AG09309 (cell line): ENCODE measurements around the gene ATP2A3.

ENCODE experiments used
- DNase-seq: peaks from one replicate; pipeline ENCODE4 v3.0.0-alpha.2; 2010; ENCODE audit warnings: low read depth
- H3K4me3 ChIP-seq: 2 replicates; pipeline ENCODE4 v1.5.1; 2011; ENCODE audit warnings: mild to moderate bottlenecking, low read depth, low read length, moderate library complexity; ENCODE audit not compliant: control insufficient read depth
- TF ChIP-seq, protein P1 (sequence below): IDR thresholded peaks from 2 replicates; pipeline ENCODE4 v1.5.1; 2011; ENCODE audit warnings: mild to moderate bottlenecking, low read depth, low read length, inconsistent platforms; ENCODE audit not compliant: insufficient read depth, control insufficient read depth; ENCODE audit errors: missing control alignments

Gene ATP2A3

DNA sequence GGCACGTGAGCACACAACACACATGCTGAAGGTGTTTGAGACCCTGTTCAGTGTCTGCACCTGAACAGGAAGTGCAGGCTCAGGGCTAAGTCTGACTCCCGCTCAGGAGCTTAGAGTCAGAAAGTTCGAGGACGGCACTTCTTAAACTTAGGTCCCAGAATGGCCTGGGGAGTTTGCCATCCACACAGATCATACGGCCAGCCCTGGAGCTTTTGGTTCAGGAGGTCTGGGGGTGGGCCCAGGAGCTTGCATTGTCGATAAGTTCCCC lies 67.3 kb downstream of the ATP2A3 start:
- no peak for DNase-seq
- TF ChIP-seq, protein P1, sequence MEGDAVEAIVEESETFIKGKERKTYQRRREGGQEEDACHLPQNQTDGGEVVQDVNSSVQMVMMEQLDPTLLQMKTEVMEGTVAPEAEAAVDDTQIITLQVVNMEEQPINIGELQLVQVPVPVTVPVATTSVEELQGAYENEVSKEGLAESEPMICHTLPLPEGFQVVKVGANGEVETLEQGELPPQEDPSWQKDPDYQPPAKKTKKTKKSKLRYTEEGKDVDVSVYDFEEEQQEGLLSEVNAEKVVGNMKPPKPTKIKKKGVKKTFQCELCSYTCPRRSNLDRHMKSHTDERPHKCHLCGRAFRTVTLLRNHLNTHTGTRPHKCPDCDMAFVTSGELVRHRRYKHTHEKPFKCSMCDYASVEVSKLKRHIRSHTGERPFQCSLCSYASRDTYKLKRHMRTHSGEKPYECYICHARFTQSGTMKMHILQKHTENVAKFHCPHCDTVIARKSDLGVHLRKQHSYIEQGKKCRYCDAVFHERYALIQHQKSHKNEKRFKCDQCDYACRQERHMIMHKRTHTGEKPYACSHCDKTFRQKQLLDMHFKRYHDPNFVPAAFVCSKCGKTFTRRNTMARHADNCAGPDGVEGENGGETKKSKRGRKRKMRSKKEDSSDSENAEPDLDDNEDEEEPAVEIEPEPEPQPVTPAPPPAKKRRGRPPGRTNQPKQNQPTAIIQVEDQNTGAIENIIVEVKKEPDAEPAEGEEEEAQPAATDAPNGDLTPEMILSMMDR = no peak
- H3K4me3 ChIP-seq = no peak overlapping the region

DNA sequence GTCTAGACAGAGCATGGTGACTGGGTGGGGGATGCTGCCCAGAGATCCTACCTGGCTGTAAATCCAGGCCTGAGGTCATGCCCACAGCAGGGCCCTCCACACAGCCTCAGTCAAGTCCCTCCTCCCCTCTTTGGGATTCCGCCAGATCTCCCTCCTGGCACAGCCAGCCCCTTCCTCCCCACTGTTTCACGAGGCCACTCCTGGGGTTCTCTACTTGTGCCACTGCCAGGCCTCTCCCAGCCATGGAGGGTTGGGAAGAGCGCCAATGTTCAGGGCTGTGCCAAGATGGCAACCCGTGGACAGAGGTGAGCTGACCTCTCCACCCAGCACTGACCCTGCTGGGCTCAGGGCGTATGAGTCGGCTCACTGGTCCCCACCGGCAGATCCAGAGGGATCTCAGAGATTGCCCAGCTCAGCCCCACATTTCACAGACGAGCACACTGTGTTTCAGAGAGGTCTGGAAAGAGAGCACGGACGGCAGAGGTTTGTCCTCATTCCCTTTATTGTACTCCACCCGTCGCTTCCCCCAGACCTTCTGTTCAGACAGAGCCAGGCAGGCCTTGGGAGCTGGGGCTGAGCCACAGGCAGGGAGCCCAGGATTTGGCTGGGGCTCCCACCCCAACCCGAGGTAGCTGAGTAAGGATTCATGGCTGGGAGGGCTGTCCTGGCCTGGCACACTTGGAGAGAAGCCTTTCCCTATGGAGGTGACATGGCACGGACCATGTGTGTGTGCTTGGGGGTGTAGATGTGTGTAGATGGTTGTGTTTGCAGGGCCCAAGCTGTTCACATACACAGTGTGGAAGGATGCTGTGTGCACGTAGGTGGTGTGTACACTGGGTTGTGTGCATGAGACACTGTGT lies 67.9 kb downstream of the ATP2A3 start:
- H3K4me3 ChIP-seq = no peak overlapping the region
- DNase-seq = no peak

DNA sequence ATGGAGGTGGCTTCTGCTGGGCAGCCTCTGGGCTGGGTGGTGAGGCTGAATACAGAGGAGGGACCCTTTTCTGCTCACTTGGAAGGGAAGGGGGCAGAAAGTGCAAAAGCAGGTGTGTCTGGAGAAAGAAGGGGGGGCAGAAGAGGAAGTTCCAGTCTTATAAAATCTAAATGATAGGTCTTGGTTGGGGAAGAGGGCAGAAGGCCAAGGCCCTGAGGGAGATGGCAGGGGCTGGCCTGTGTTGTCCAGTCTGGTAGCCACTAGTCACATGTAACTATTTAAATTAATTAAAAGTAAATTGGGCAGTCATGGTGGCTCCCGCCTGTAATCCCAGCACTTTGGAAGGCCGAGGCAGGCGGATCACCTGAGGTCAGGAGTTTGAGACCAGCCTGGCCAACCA lies 68.9 kb downstream of the ATP2A3 start:
- no peak for DNase-seq
- TF ChIP-seq, protein P1 = no peak
- no peak overlapping the region for H3K4me3 ChIP-seq

More for the DNA sequence above, 67.9 kb downstream of the ATP2A3 start:
- TF ChIP-seq, protein P1 = no peak

DNA sequence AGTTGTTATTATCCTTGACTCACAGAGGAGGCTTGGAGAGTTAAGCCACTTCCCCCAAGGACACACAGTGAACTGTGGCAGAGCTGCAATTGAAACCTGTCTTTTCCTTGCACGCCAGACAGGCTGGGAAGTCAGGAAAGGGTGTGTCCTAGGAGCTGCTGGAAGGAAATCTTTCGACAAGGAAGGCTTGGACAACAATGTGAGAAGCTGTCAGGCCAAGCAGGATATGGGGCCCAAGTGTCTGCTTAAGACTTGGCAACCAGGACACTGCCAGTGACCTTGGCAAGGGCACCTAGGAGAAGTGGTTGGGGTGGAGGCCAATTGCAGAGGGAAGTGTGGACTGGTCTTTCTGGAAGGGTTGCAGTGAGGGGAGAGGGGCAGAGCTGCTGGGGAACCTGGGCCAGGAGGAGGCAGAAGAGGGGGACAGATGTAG lies 69.3 kb downstream of the ATP2A3 start:
- TF ChIP-seq, protein P1 = no peak
- no peak for DNase-seq
- H3K4me3 ChIP-seq = no peak overlapping the region

DNA sequence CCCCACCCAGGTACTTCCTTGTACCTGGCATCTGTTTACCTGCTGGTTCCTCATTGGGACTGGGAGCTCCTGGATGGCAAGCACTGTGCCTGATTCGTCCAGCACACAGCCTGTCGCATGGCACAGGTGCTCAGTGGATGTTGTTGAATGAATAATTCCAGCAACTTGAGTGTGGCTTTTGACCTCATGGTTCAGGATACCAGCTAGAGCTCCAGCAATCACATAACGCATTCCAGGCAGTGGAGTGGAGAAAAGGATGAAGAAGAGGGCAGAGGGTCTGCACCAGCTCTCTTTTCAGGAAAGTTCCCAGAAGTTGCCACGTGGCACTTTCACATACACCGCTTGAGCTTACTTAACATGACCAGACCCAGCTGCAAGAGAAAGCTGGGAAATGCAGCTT lies 70.0 kb downstream of the ATP2A3 start:
- no peak overlapping the region for H3K4me3 ChIP-seq
- TF ChIP-seq, protein P1 = no peak
- no peak for DNase-seq

DNA sequence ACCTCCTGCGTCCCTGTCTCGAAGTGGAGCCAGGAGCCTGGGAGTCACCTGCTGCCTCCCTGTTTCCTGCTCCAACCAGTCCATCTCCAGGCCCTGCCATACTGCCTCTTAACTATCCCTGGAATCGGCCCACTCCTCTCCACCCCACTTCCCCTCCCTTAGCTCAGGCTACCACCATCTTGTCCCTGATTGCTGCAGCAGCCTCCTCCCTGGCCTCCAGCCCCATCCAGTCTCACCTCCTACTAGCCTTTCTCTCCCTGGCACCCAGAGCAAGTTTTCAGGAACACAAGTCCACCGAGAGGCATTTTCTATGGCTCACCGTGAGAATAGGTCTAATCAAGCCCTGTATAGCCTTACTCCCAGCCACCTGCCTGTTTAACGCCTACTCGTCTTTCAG lies 70.5 kb downstream of the ATP2A3 start:
- no peak for DNase-seq
- H3K4me3 ChIP-seq = no peak overlapping the region
- TF ChIP-seq, protein P1 = no peak
